NCI-H2227 (cell line): ENCODE measurements around the gene ATP11A.
"Not testable (repeated sequence)": the region's sequence is repeated elsewhere in the genome, so short reads cannot be mapped to it uniquely, and the experiment has no call there.

Experiments
- DNase-seq: peaks from one replicate; lab custom pipeline; 2025; ENCODE audit not compliant: unreplicated experiment; lab: John Stamatoyannopoulos, UW

The ATP11A gene

GRCh38 chr13:112836940-112837339 lies 147.1 kb downstream of the ATP11A start:
- DNase-seq: no peak

- DNase-seq: no peak
These were observed 147.7 kb downstream of the ATP11A start for GRCh38 chr13:112837371-112838037.

- no peak for DNase-seq
These were observed 148.4 kb downstream of the ATP11A start for GRCh38 chr13:112838038-112838841.

GRCh38 chr13:112838842-112839117 lies 148.9 kb downstream of the ATP11A start:
- DNase-seq: no peak

- no peak for DNase-seq
These were observed 149.7 kb downstream of the ATP11A start for GRCh38 chr13:112839356-112840105.

- no peak for DNase-seq
These were observed 150.8 kb downstream of the ATP11A start for GRCh38 chr13:112840472-112841302.

GRCh38 chr13:112841303-112842015 lies 151.6 kb downstream of the ATP11A start:
- not testable (repeated sequence) for DNase-seq

GRCh38 chr13:112842343-112842856 lies 152.6 kb downstream of the ATP11A start:
- DNase-seq: no peak

- no peak for DNase-seq
These were observed 153.1 kb downstream of the ATP11A start for GRCh38 chr13:112842931-112843391.

GRCh38 chr13:112843392-112844111 lies 153.7 kb downstream of the ATP11A start:
- no peak for DNase-seq

- DNase-seq: no peak
These were observed 154.6 kb downstream of the ATP11A start for GRCh38 chr13:112844411-112844810.

- no peak for DNase-seq
These were observed 155.0 kb downstream of the ATP11A start for GRCh38 chr13:112844879-112845278.

GRCh38 chr13:112845511-112846144 lies 155.8 kb downstream of the ATP11A start:
- DNase-seq: no peak

GRCh38 chr13:112846411-112847115 lies 156.7 kb downstream of the ATP11A start:
- DNase-seq: no peak

- DNase-seq: peak; percentile 42
These were observed 159.7 kb downstream of the ATP11A start for GRCh38 chr13:112849500-112849899.

GRCh38 chr13:112850273-112850672 lies 160.4 kb downstream of the ATP11A start:
- DNase-seq: no peak

- DNase-seq: no peak
These were observed 161.5 kb downstream of the ATP11A start for GRCh38 chr13:112851107-112852038.
